ENCODE measurements around the gene ARR3. TPM values are rescaled to one million over a fixed set of nuclear protein-coding genes. Genes with fewer than 3 reads are reported as not detected.
"Not testable (repeated sequence)": the region's sequence is repeated elsewhere in the genome, so short reads cannot be mapped to it uniquely, and the experiment has no call there.

The ARR3 gene
- total RNA-seq, 1 donor from 2014 or later, result not detected

- H3K27me3 ChIP-seq (ENCODE audit: control insufficient read depth, insufficient read depth, low read length), result no peaks in the 10 kb centered on the region
- H3K4me3 ChIP-seq (ENCODE audit: low read depth, low read length), result no peak overlapping the region
- no peak for DNase-seq (ENCODE audit: low read depth)
- TF ChIP-seq CTCF (IDR thresholded peaks at IDR 0.05; ENCODE audit: insufficient read depth, low read length, poor library complexity, severe bottlenecking), result no peak
- H3K36me3 ChIP-seq (ENCODE audit: control insufficient read depth, insufficient read depth, low read length), result no peaks in the 10 kb centered on the region
These were observed 33.6 kb downstream of the ARR3 start for GRCh38 chrX:70301716-70302115.

- TF ChIP-seq CTCF (IDR thresholded peaks at IDR 0.05; ENCODE audit: insufficient read depth, low read length, poor library complexity, severe bottlenecking), result no peak
- Histone ChIP-seq H3K36me3 (ENCODE audit: control insufficient read depth, insufficient read depth, low read length) (no peaks in the 10 kb centered on the region), H3K4me3 (ENCODE audit: low read depth, low read length) (no peak overlapping the region), H3K27me3 (ENCODE audit: control insufficient read depth, insufficient read depth, low read length) (no peaks in the 10 kb centered on the region)
- no peak for DNase-seq (ENCODE audit: low read depth)
These were observed 45.4 kb downstream of the ARR3 start for GRCh38 chrX:70313503-70313902.

- no peak overlapping the region for H3K4me3 ChIP-seq (ENCODE audit: low read depth, low read length)
- H3K36me3 ChIP-seq (ENCODE audit: control insufficient read depth, insufficient read depth, low read length), result no peaks in the 10 kb centered on the region
- no peaks in the 10 kb centered on the region for H3K27me3 ChIP-seq (ENCODE audit: control insufficient read depth, insufficient read depth, low read length)
- no peak for DNase-seq (ENCODE audit: low read depth)
- no peak for TF ChIP-seq CTCF (IDR thresholded peaks at IDR 0.05; ENCODE audit: insufficient read depth, low read length, poor library complexity, severe bottlenecking)
These were observed 54.6 kb downstream of the ARR3 start for GRCh38 chrX:70322784-70323183.

GRCh38 chrX:70323628-70324027, 55.5 kb downstream of the ARR3 start:
- H3K4me3 ChIP-seq (ENCODE audit: low read depth, low read length); DNase-seq (ENCODE audit: low read depth); H3K36me3 ChIP-seq (ENCODE audit: control insufficient read depth, insufficient read depth, low read length); H3K27me3 ChIP-seq (ENCODE audit: control insufficient read depth, insufficient read depth, low read length): not testable (repeated sequence)

- no peak for DNase-seq (ENCODE audit: low read depth)
- Histone ChIP-seq H3K27me3 (ENCODE audit: control insufficient read depth, insufficient read depth, low read length) (no peaks in the 10 kb centered on the region), H3K36me3 (ENCODE audit: control insufficient read depth, insufficient read depth, low read length) (no peaks in the 10 kb centered on the region), H3K4me3 (ENCODE audit: low read depth, low read length) (no peak overlapping the region)
- no peak for TF ChIP-seq CTCF (IDR thresholded peaks at IDR 0.05; ENCODE audit: insufficient read depth, low read length, poor library complexity, severe bottlenecking)
These were observed 56.2 kb downstream of the ARR3 start for GRCh38 chrX:70324326-70324725.

- H3K4me3 ChIP-seq (ENCODE audit: low read depth, low read length), result no peak overlapping the region
- TF ChIP-seq CTCF (IDR thresholded peaks at IDR 0.05; ENCODE audit: insufficient read depth, low read length, poor library complexity, severe bottlenecking), result no peak
- DNase-seq (ENCODE audit: low read depth), result no peak
- no peaks in the 10 kb centered on the region for H3K27me3 ChIP-seq (ENCODE audit: control insufficient read depth, insufficient read depth, low read length)
- H3K36me3 ChIP-seq (ENCODE audit: control insufficient read depth, insufficient read depth, low read length), result no peaks in the 10 kb centered on the region
These were observed 63.0 kb downstream of the ARR3 start for GRCh38 chrX:70331161-70331560.

Other genes starting within 250 kb of the ARR3 start
- gene AWAT2, start 218.4 kb upstream of the ARR3 start, total RNA-seq, result not detected in 2 replicates
- not detected in 2 replicates for gene OTUD6A, start 205.9 kb upstream of the ARR3 start, total RNA-seq
- 54.7 and 64.2 TPM in 2 replicates for gene IGBP1, start 134.9 kb upstream of the ARR3 start, total RNA-seq
- not detected in 2 replicates for gene DGAT2L6, start 90.9 kb upstream of the ARR3 start, total RNA-seq
- not detected in 2 replicates for gene AWAT1, start 33.7 kb upstream of the ARR3 start, total RNA-seq
- gene P2RY4, start 8.1 kb upstream of the ARR3 start, total RNA-seq, result not detected in 2 replicates
- gene RAB41, start 13.8 kb downstream of the ARR3 start, total RNA-seq, result not detected in 2 replicates
- gene PDZD11, start 21.6 kb downstream of the ARR3 start, total RNA-seq, result 31.5 and 48.4 TPM in 2 replicates
- gene KIF4A, start 21.8 kb downstream of the ARR3 start, total RNA-seq, result 3.4 and 4.8 TPM in 2 replicates
- 0.07 TPM in 1 of 2 replicates, not detected in the other for gene GDPD2, start 155.0 kb downstream of the ARR3 start, total RNA-seq
- 35.5 and 37.6 TPM in 2 replicates for gene DLG3, start 176.5 kb downstream of the ARR3 start, total RNA-seq